ENCODE data around the gene RPL7A. TPM values are rescaled to one million over a fixed set of nuclear protein-coding genes. Genes with fewer than 3 reads are reported as not detected.

RPL7A gene
- total RNA-seq, 1 experiment from 2014 or later = 1,920 TPM

DNA sequence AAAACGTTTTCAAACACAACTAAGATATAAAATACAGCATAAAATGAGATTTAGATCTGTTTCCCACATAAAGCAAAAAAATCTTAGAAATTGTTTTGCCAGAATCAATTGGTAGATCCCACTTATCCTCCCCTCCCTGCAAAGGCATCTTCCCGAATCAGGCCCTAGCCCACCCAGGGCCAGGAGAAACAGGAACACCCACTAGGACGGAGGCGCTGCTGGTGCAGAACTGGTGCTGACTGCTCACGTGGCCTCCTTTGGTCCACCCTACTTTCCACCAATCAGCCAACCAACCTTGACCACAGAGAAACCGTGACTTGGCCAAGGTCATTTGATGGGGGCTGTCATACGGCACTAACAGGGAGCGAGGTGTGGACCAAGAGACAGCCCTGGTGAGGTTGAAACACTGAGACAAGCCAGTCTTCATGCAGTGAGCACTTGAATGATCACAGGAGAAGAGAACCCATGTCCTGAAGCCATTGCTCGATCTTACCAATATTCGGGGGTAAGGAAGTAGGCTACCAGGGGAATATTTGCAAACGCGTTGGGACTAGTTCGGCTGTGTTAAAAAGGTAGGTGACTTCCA lies 13.6 kb downstream of the RPL7A start:
- Histone ChIP-seq H3K36me3 (ENCODE audit: insufficient read depth, low read length, poor library complexity, severe bottlenecking) (peaks cover 60% of the 10 kb centered on the region), H3K4me1 (ENCODE audit: insufficient read depth, low read length, poor library complexity, severe bottlenecking) (peaks cover 15% of the 10 kb centered on the region), H3K9me3 (ENCODE audit: low read depth, low read length, poor library complexity, severe bottlenecking) (no peaks in the 10 kb centered on the region), H3K27me3 (replicated peaks; ENCODE audit: insufficient read depth, low read depth, low read length, poor library complexity) (no peaks in the 10 kb centered on the region), H3K27ac (ENCODE audit: low read depth, low read length, poor library complexity, severe bottlenecking) (no peak overlapping the region), H3K4me3 (ENCODE audit: low read depth, low read length, poor library complexity, severe bottlenecking) (no peak overlapping the region)
- ChIA-PET CTCF (no interaction called here), POLR2A (ENCODE audit: low non-redundant PET) (no interaction called here)
- intact Hi-C loops (cut with micrococcal nuclease; ENCODE audit: unreplicated experiment) = no loop called here
- no peak for TF ChIP-seq CTCF (conservative IDR thresholded peaks at IDR 0.05; ENCODE audit: low read depth, low read length)
- TF ChIP-seq EZH2 (IDR thresholded peaks at IDR 0.05; ENCODE audit: borderline replicate concordance, low read depth, low read length, poor library complexity, severe bottlenecking) = no peak
- BruUV-seq (replicated peaks) = no TSS peak
- DNase-seq (ENCODE audit: low spot score) = no peak

- CTCF ChIA-PET = no interaction called here
- peaks cover 11% of the 10 kb centered on the region for H3K4me1 ChIP-seq (ENCODE audit: insufficient read depth, low read length, poor library complexity, severe bottlenecking)
- H3K9me3 ChIP-seq (ENCODE audit: low read depth, low read length, poor library complexity, severe bottlenecking) = no peaks in the 10 kb centered on the region
- peaks cover 69% of the 10 kb centered on the region for H3K36me3 ChIP-seq (ENCODE audit: insufficient read depth, low read length, poor library complexity, severe bottlenecking)
- DNase-seq (ENCODE audit: low spot score) = no peak
- intact Hi-C loops (cut with micrococcal nuclease; ENCODE audit: unreplicated experiment) = no loop called here
- no peaks in the 10 kb centered on the region for H3K27me3 ChIP-seq (replicated peaks; ENCODE audit: insufficient read depth, low read depth, low read length, poor library complexity)
- TSS peak; percentile 58 for BruUV-seq (replicated peaks)
- TF ChIP-seq EZH2 (IDR thresholded peaks at IDR 0.05; ENCODE audit: borderline replicate concordance, low read depth, low read length, poor library complexity, severe bottlenecking) (no peak), CTCF (conservative IDR thresholded peaks at IDR 0.05; ENCODE audit: low read depth, low read length) (no peak)
- POLR2A ChIA-PET (ENCODE audit: low non-redundant PET) = no interaction called here
- H3K4me3 ChIP-seq (ENCODE audit: low read depth, low read length, poor library complexity, severe bottlenecking) = no peak overlapping the region
- H3K27ac ChIP-seq (ENCODE audit: low read depth, low read length, poor library complexity, severe bottlenecking) = no peak overlapping the region
Measured at GRCh38 chr9:133362359-133363044, 14.5 kb downstream of the RPL7A start.

GRCh38 chr9:133366435-133366834 lies 18.4 kb downstream of the RPL7A start:
- intact Hi-C loops (cut with micrococcal nuclease; ENCODE audit: unreplicated experiment) = no loop called here

More at GRCh38 chr9:133366435-133366834, 18.4 kb downstream of the RPL7A start:
- H3K4me3 ChIP-seq (ENCODE audit: low read depth, low read length, poor library complexity, severe bottlenecking) = no peak overlapping the region
- no peak for TF ChIP-seq CTCF (conservative IDR thresholded peaks at IDR 0.05; ENCODE audit: low read depth, low read length)
- TF ChIP-seq EZH2 (IDR thresholded peaks at IDR 0.05; ENCODE audit: borderline replicate concordance, low read depth, low read length, poor library complexity, severe bottlenecking) = no peak
- peaks cover 68% of the 10 kb centered on the region for H3K36me3 ChIP-seq (ENCODE audit: insufficient read depth, low read length, poor library complexity, severe bottlenecking)
- H3K9me3 ChIP-seq (ENCODE audit: low read depth, low read length, poor library complexity, severe bottlenecking) = no peaks in the 10 kb centered on the region
- POLR2A ChIA-PET (ENCODE audit: low non-redundant PET) = no interaction called here
- CTCF ChIA-PET = no interaction called here
- DNase-seq (ENCODE audit: low spot score) = no peak
- H3K4me1 ChIP-seq (ENCODE audit: insufficient read depth, low read length, poor library complexity, severe bottlenecking) = no peaks in the 10 kb centered on the region
- no peaks in the 10 kb centered on the region for H3K27me3 ChIP-seq (replicated peaks; ENCODE audit: insufficient read depth, low read depth, low read length, poor library complexity)
- H3K27ac ChIP-seq (ENCODE audit: low read depth, low read length, poor library complexity, severe bottlenecking) = no peak overlapping the region
- BruUV-seq (replicated peaks) = no TSS peak
